SH-SY5Y (cell line): Measurements from ENCODE around the gene PVALEF.

Experiments
- GATA2 ChIP-seq: IDR thresholded peaks from 2 replicates; pipeline ENCODE4 v1.6.1; 2011; ENCODE audit warnings: mild to moderate bottlenecking, low read depth, low read length
- GATA3 ChIP-seq: IDR thresholded peaks from 2 replicates; pipeline ENCODE4 v1.6.1; 2011; ENCODE audit warnings: low read depth, mild to moderate bottlenecking, low read length, moderate library complexity

- TF ChIP-seq GATA2 (no peak), GATA3 (no peak)
Measured at GRCh38 chr17:81135505-81136278, 29.6 kb upstream of the PVALEF start.
